ENCODE measurements around the gene TMOD2.

The TMOD2 gene

GRCh38 chr15:51803965-51804364 lies 52.6 kb downstream of the TMOD2 start:
- Mint-ChIP-seq H3K36me3 (peaks cover 17% of the 10 kb centered on the region), H3K9me3 (ENCODE audit: low read depth) (no peaks in the 10 kb centered on the region), H3K27ac (no peak overlapping the region), H3K4me1 (ENCODE audit: low read depth) (no peaks in the 10 kb centered on the region), H3K4me3 (no peak overlapping the region), H3K27me3 (no peaks in the 10 kb centered on the region)

GRCh38 chr15:51806123-51806522 lies 54.7 kb downstream of the TMOD2 start:
- H3K9me3 Mint-ChIP-seq (ENCODE audit: low read depth), result no peaks in the 10 kb centered on the region
- no peak overlapping the region for H3K4me3 Mint-ChIP-seq
- no peaks in the 10 kb centered on the region for H3K27me3 Mint-ChIP-seq
- H3K4me1 Mint-ChIP-seq (ENCODE audit: low read depth), result no peaks in the 10 kb centered on the region
- H3K27ac Mint-ChIP-seq, result no peak overlapping the region
- H3K36me3 Mint-ChIP-seq, result peaks cover 16% of the 10 kb centered on the region

- Mint-ChIP-seq H3K4me3 (no peak overlapping the region), H3K9me3 (ENCODE audit: low read depth) (no peaks in the 10 kb centered on the region), H3K36me3 (peaks cover 27% of the 10 kb centered on the region), H3K27me3 (no peaks in the 10 kb centered on the region), H3K27ac (no peak overlapping the region), H3K4me1 (ENCODE audit: low read depth) (no peaks in the 10 kb centered on the region)
These were observed 58.1 kb downstream of the TMOD2 start for GRCh38 chr15:51809457-51809856.

- no peak overlapping the region for H3K4me3 Mint-ChIP-seq
- no peaks in the 10 kb centered on the region for H3K9me3 Mint-ChIP-seq (ENCODE audit: low read depth)
- peaks cover 23% of the 10 kb centered on the region for H3K36me3 Mint-ChIP-seq
- H3K27me3 Mint-ChIP-seq, result no peaks in the 10 kb centered on the region
- H3K4me1 Mint-ChIP-seq (ENCODE audit: low read depth), result no peaks in the 10 kb centered on the region
- H3K27ac Mint-ChIP-seq, result no peak overlapping the region
These were observed 61.2 kb downstream of the TMOD2 start for GRCh38 chr15:51812598-51812997.

GRCh38 chr15:51814606-51815005 lies 63.2 kb downstream of the TMOD2 start:
- Mint-ChIP-seq H3K27me3 (no peaks in the 10 kb centered on the region), H3K36me3 (peaks cover 18% of the 10 kb centered on the region), H3K9me3 (ENCODE audit: low read depth) (peaks cover 2% of the 10 kb centered on the region), H3K27ac (no peak overlapping the region), H3K4me1 (ENCODE audit: low read depth) (no peaks in the 10 kb centered on the region), H3K4me3 (no peak overlapping the region)

- H3K4me1 Mint-ChIP-seq (ENCODE audit: low read depth), result no peaks in the 10 kb centered on the region
- peaks cover 27% of the 10 kb centered on the region for H3K36me3 Mint-ChIP-seq
- no peaks in the 10 kb centered on the region for H3K27me3 Mint-ChIP-seq
- H3K27ac Mint-ChIP-seq, result no peak overlapping the region
- H3K9me3 Mint-ChIP-seq (ENCODE audit: low read depth), result peaks cover 15% of the 10 kb centered on the region
- no peak overlapping the region for H3K4me3 Mint-ChIP-seq
These were observed 65.2 kb downstream of the TMOD2 start for GRCh38 chr15:51816611-51817010.

- no peaks in the 10 kb centered on the region for H3K4me1 Mint-ChIP-seq (ENCODE audit: low read depth)
- no peak overlapping the region for H3K4me3 Mint-ChIP-seq
- H3K9me3 Mint-ChIP-seq (ENCODE audit: low read depth), result peaks cover 15% of the 10 kb centered on the region
- no peaks in the 10 kb centered on the region for H3K27me3 Mint-ChIP-seq
- H3K36me3 Mint-ChIP-seq, result peaks cover 24% of the 10 kb centered on the region
- no peak overlapping the region for H3K27ac Mint-ChIP-seq
These were observed 66.8 kb downstream of the TMOD2 start for GRCh38 chr15:51818150-51818549.

GRCh38 chr15:51825698-51826097 lies 74.3 kb downstream of the TMOD2 start:
- peaks cover 6% of the 10 kb centered on the region for H3K36me3 Mint-ChIP-seq
- no peak overlapping the region for H3K4me3 Mint-ChIP-seq
- H3K27ac Mint-ChIP-seq, result no peak overlapping the region
- peaks cover 7% of the 10 kb centered on the region for H3K4me1 Mint-ChIP-seq (ENCODE audit: low read depth)
- H3K9me3 Mint-ChIP-seq (ENCODE audit: low read depth), result peaks cover 4% of the 10 kb centered on the region
- no peaks in the 10 kb centered on the region for H3K27me3 Mint-ChIP-seq

- H3K9me3 Mint-ChIP-seq (ENCODE audit: low read depth), result no peaks in the 10 kb centered on the region
- no peaks in the 10 kb centered on the region for H3K27me3 Mint-ChIP-seq
- peaks cover 36% of the 10 kb centered on the region for H3K4me1 Mint-ChIP-seq (ENCODE audit: low read depth)
- H3K36me3 Mint-ChIP-seq, result no peaks in the 10 kb centered on the region
- peak overlapping the region; percentile 98 for H3K4me3 Mint-ChIP-seq
- H3K27ac Mint-ChIP-seq, result peak overlapping the region; percentile 90
These were observed 77.4 kb downstream of the TMOD2 start for GRCh38 chr15:51828621-51829375.

- no peaks in the 10 kb centered on the region for H3K9me3 Mint-ChIP-seq (ENCODE audit: low read depth)
- H3K4me3 Mint-ChIP-seq, result peak within 1 kb of the TSS; percentile 98
- no peaks in the 10 kb centered on the region for H3K36me3 Mint-ChIP-seq
- H3K27me3 Mint-ChIP-seq, result no peaks in the 10 kb centered on the region
- H3K4me1 Mint-ChIP-seq (ENCODE audit: low read depth), result peaks cover 43% of the 10 kb centered on the region
- H3K27ac Mint-ChIP-seq, result peak within 1 kb of the TSS; percentile 92
These were observed 78.2 kb downstream of the TMOD2 start, which contains the start of gene TMOD3 for GRCh38 chr15:51829376-51830275. Gene TMOD3 (plus strand): TSS chr15:51829653. CDS start chr15:51862885, 33,232 bp downstream.

- H3K4me3 Mint-ChIP-seq, result peak overlapping the region; percentile 98
- H3K27me3 Mint-ChIP-seq, result no peaks in the 10 kb centered on the region
- H3K36me3 Mint-ChIP-seq, result no peaks in the 10 kb centered on the region
- H3K9me3 Mint-ChIP-seq (ENCODE audit: low read depth), result no peaks in the 10 kb centered on the region
- peak overlapping the region; percentile 92 for H3K27ac Mint-ChIP-seq
- peaks cover 50% of the 10 kb centered on the region for H3K4me1 Mint-ChIP-seq (ENCODE audit: low read depth)
These were observed 78.9 kb downstream of the TMOD2 start for GRCh38 chr15:51830276-51830806.

- Mint-ChIP-seq H3K9me3 (ENCODE audit: low read depth) (no peaks in the 10 kb centered on the region), H3K27ac (peak overlapping the region; percentile 55), H3K4me3 (peak overlapping the region; percentile 42)
These were observed 82.4 kb downstream of the TMOD2 start for GRCh38 chr15:51833772-51834171.

GRCh38 chr15:51837792-51838251 lies 86.4 kb downstream of the TMOD2 start:
- H3K27ac Mint-ChIP-seq, result peak overlapping the region; percentile 91
- no peaks in the 10 kb centered on the region for H3K27me3 Mint-ChIP-seq
- H3K36me3 Mint-ChIP-seq, result peaks cover 1% of the 10 kb centered on the region
- peak overlapping the region; percentile 71 for H3K4me3 Mint-ChIP-seq
- H3K4me1 Mint-ChIP-seq (ENCODE audit: low read depth), result peaks cover 89% of the 10 kb centered on the region
- no peaks in the 10 kb centered on the region for H3K9me3 Mint-ChIP-seq (ENCODE audit: low read depth)

More at GRCh38 chr15:51833772-51834171, 82.4 kb downstream of the TMOD2 start:
- H3K36me3 Mint-ChIP-seq, result no peaks in the 10 kb centered on the region
- H3K27me3 Mint-ChIP-seq, result no peaks in the 10 kb centered on the region
- H3K4me1 Mint-ChIP-seq (ENCODE audit: low read depth), result peaks cover 82% of the 10 kb centered on the region

- Mint-ChIP-seq H3K27me3 (no peaks in the 10 kb centered on the region), H3K4me3 (peak overlapping the region; percentile 71), H3K27ac (peak overlapping the region; percentile 91), H3K4me1 (ENCODE audit: low read depth) (peaks cover 90% of the 10 kb centered on the region), H3K36me3 (peaks cover 5% of the 10 kb centered on the region), H3K9me3 (ENCODE audit: low read depth) (no peaks in the 10 kb centered on the region)
These were observed 86.9 kb downstream of the TMOD2 start for GRCh38 chr15:51838270-51838669.

GRCh38 chr15:51840692-51841091 lies 89.3 kb downstream of the TMOD2 start:
- H3K27me3 Mint-ChIP-seq, result no peaks in the 10 kb centered on the region
- H3K4me3 Mint-ChIP-seq, result no peak overlapping the region
- H3K9me3 Mint-ChIP-seq (ENCODE audit: low read depth), result no peaks in the 10 kb centered on the region
- H3K4me1 Mint-ChIP-seq (ENCODE audit: low read depth), result peaks cover 88% of the 10 kb centered on the region
- peaks cover 5% of the 10 kb centered on the region for H3K36me3 Mint-ChIP-seq
- peak overlapping the region; percentile 30 for H3K27ac Mint-ChIP-seq

Data from activated naive CD8-positive, alpha-beta T cell (primary cell).